Stimulated activated CD4-positive, alpha-beta T cell treated with anti-CD3 and anti-CD28 coated beads, TNF-alpha, amount 100 ng/mL, for 24 hours (primary cell): Measurements from ENCODE around the gene KRTAP12-2.
A peak's percentile ranks its signal among the peaks of the same experiment; 100 is the strongest.
"Not testable (repeated sequence)": the region's sequence is repeated elsewhere in the genome, so short reads cannot be mapped to it uniquely, and the experiment has no call there.

ENCODE experiments used
- DNase-seq, 3 experiments: peaks; one replicate each; pipeline ENCODE4 v3.0.0-alpha.2; 2020; ENCODE audit warnings: low read depth in 3 of 3

Gene KRTAP12-2

GRCh38 chr21:44684077-44684476 is 17.4 kb upstream of the KRTAP12-2 start:
- DNase-seq: no peak

GRCh38 chr21:44682580-44683151 is 15.9 kb upstream of the KRTAP12-2 start:
- no peak for DNase-seq

- no peak for DNase-seq
Observed at GRCh38 chr21:44681861-44682579, 15.3 kb upstream of the KRTAP12-2 start, which contains the start of gene KRTAP12-1. Gene KRTAP12-1, minus strand, starts transcription at chr21:44682163. Its CDS starts 40 bp downstream, at chr21:44682123.

GRCh38 chr21:44681152-44681551 is 14.4 kb upstream of the KRTAP12-2 start:
- DNase-seq: no peak

- no peak for DNase-seq
Observed at GRCh38 chr21:44677881-44678280, 11.2 kb upstream of the KRTAP12-2 start.

- no peak for DNase-seq
Observed at GRCh38 chr21:44671911-44672310, 5.2 kb upstream of the KRTAP12-2 start.

- no peak for DNase-seq
Observed at GRCh38 chr21:44670642-44671432, 4.1 kb upstream of the KRTAP12-2 start.

GRCh38 chr21:44667612-44668011 is 885 bp upstream of the KRTAP12-2 start:
- no peak for DNase-seq

GRCh38 chr21:44664691-44665090 is 2.0 kb downstream of the KRTAP12-2 start:
- DNase-seq: no peak

GRCh38 chr21:44661567-44661966 is 5.2 kb downstream of the KRTAP12-2 start:
- DNase-seq: not testable (repeated sequence)

- no peak for DNase-seq
Observed at GRCh38 chr21:44658913-44659595, 7.7 kb downstream of the KRTAP12-2 start.

- no peak for DNase-seq
Observed at GRCh38 chr21:44658541-44658910, 8.2 kb downstream of the KRTAP12-2 start.

- peak in 2 of 3 experiments; percentile 4 to 10 for DNase-seq
Observed at GRCh38 chr21:44657635-44658540, 8.8 kb downstream of the KRTAP12-2 start, which contains the start of gene KRTAP12-3. Gene KRTAP12-3, plus strand, starts transcription at chr21:44657932. Its CDS starts 48 bp downstream, at chr21:44657980.

- DNase-seq: no peak
Observed at GRCh38 chr21:44656868-44657267, 9.9 kb downstream of the KRTAP12-2 start.

GRCh38 chr21:44654576-44655175 is 12.1 kb downstream of the KRTAP12-2 start, which contains the start of gene KRTAP12-4:
Gene KRTAP12-4, minus strand, starts transcription at chr21:44654659. Its CDS starts 45 bp downstream, at chr21:44654614.
- DNase-seq: no peak

- DNase-seq: peak in 1 of 3 experiments; percentile 8
Observed at GRCh38 chr21:44653656-44654575, 12.8 kb downstream of the KRTAP12-2 start.

- no peak for DNase-seq
Observed at GRCh38 chr21:44653123-44653522, 13.6 kb downstream of the KRTAP12-2 start.

GRCh38 chr21:44650973-44651675 is 15.6 kb downstream of the KRTAP12-2 start:
- no peak for DNase-seq
